ENCODE data around the gene PGC.

- TF ChIP-seq CCAR2 (IDR thresholded peaks at IDR 0.05; ENCODE audit: low read depth, low read length) (no peak), ZNF3 (CRISPR knock-in tag; IDR thresholded peaks at IDR 0.05) (no peak), ZNF384 (IDR thresholded peaks at IDR 0.05; ENCODE audit: low read depth, low read length) (no peak), POLR2A (conservative IDR thresholded peaks at IDR 0.05) (no peak), REST (IDR thresholded peaks at IDR 0.05; ENCODE audit: borderline replicate concordance) (no peak), REST (CRISPR knock-in tag; IDR thresholded peaks at IDR 0.05; ENCODE audit: low read depth) (no peak), HOMEZ (CRISPR knock-in tag; IDR thresholded peaks at IDR 0.05) (no peak), ETV6 (IDR thresholded peaks at IDR 0.05; ENCODE audit: borderline replicate concordance in 1 of 2, low read depth in 2 of 2, low read length in 1 of 2) (no peak), ETV6 (CRISPR knock-in tag; IDR thresholded peaks at IDR 0.05; ENCODE audit: borderline replicate concordance) (no peak), ZFP36 (IDR thresholded peaks at IDR 0.05; ENCODE audit: low read depth, low read length, partially characterized antibody) (no peak), LEF1 (IDR thresholded peaks at IDR 0.05) (peak; percentile 73; the same call in 1 of the 2 replicates)
These were observed at the start of gene PGC for GRCh38 chr6:41747256-41748101.
